ENCODE measurements around the gene RNF144A. TPM values are rescaled to one million over a fixed set of nuclear protein-coding genes. Genes with fewer than 3 reads are reported as not detected.

Gene RNF144A
- total RNA-seq, 4 donors from 2014 or later, result 27.3 to 47.3 (median 37.4) TPM

GRCh38 chr2:6944555-6944954, 27.3 kb downstream of the RNF144A start:
- no peak for TF ChIP-seq CTCF (IDR thresholded peaks at IDR 0.05)
- no peak for TF ChIP-seq POLR2A (IDR thresholded peaks at IDR 0.05)
- TF ChIP-seq EP300 (IDR thresholded peaks at IDR 0.05), result peak in 1 of 2 donors; percentile 39
- Histone ChIP-seq H3K36me3 (peaks cover 0 to 23% (median 0%) of the 10 kb centered on the region in 3 donors), H3K4me3 (no peak overlapping the region), H3K27me3 (no peaks in the 10 kb centered on the region), H3K27ac (peak overlapping the region; percentile 29 to 84 (median 75)), H3K4me1 (peaks cover 0 to 40% (median 14%) of the 10 kb centered on the region in 4 donors), H3K9me3 (no peaks in the 10 kb centered on the region)
- peak; percentile 52 to 61 for DNase-seq (ENCODE audit: low spot score in 2 of 2)
- WGBS, 2 donors, result 39 to 50% methylated on average over 5 of the region's 5 CpGs

- H3K4me3 ChIP-seq, result no peak overlapping the region
- no peak for DNase-seq (ENCODE audit: low spot score in 2 of 2)
- H3K27me3 ChIP-seq, result no peaks in the 10 kb centered on the region
- TF ChIP-seq POLR2A (IDR thresholded peaks at IDR 0.05) (no peak), EP300 (IDR thresholded peaks at IDR 0.05) (no peak)
- H3K9me3 ChIP-seq, result no peaks in the 10 kb centered on the region
- H3K27ac ChIP-seq, result peak overlapping the region; percentile 29 to 84 (median 70)
- peaks cover 0 to 40% (median 14%) of the 10 kb centered on the region in 4 donors for H3K4me1 ChIP-seq
- 42 to 54% methylated on average over 9 of the region's 9 CpGs for WGBS, 2 donors
- peaks cover 0 to 23% (median 0%) of the 10 kb centered on the region in 3 donors for H3K36me3 ChIP-seq
Measured at GRCh38 chr2:6945087-6945813, 28.0 kb downstream of the RNF144A start.

- H3K27ac ChIP-seq, result peak overlapping the region; percentile 29 to 84 (median 70)
- no peak for TF ChIP-seq POLR2A (IDR thresholded peaks at IDR 0.05)
- no peak for TF ChIP-seq CTCF (IDR thresholded peaks at IDR 0.05)
- no peak for TF ChIP-seq EP300 (IDR thresholded peaks at IDR 0.05)
- H3K4me1 ChIP-seq, result peaks cover 0 to 40% (median 14%) of the 10 kb centered on the region in 4 donors
- H3K4me3 ChIP-seq, result no peak overlapping the region
- DNase-seq (ENCODE audit: low spot score in 2 of 2), result no peak
- no peaks in the 10 kb centered on the region for H3K9me3 ChIP-seq
- peaks cover 0 to 23% (median 0%) of the 10 kb centered on the region in 3 donors for H3K36me3 ChIP-seq
- H3K27me3 ChIP-seq, result no peaks in the 10 kb centered on the region
Measured at GRCh38 chr2:6945821-6946220, 28.6 kb downstream of the RNF144A start.

GRCh38 chr2:6946722-6947121, 29.5 kb downstream of the RNF144A start:
- Histone ChIP-seq H3K27ac (peak overlapping the region in 2 of 4 donors; percentile 14 to 84), H3K4me1 (peaks cover 0 to 40% (median 14%) of the 10 kb centered on the region in 4 donors), H3K27me3 (no peaks in the 10 kb centered on the region), H3K4me3 (no peak overlapping the region), H3K36me3 (peaks cover 0 to 18% (median 0%) of the 10 kb centered on the region in 3 donors), H3K9me3 (no peaks in the 10 kb centered on the region)
- 63 to 67% methylated on average over 2 of the region's 2 CpGs for WGBS, 2 donors
- DNase-seq (ENCODE audit: low spot score in 2 of 2), result no peak
- TF ChIP-seq EP300 (IDR thresholded peaks at IDR 0.05), result no peak
- no peak for TF ChIP-seq POLR2A (IDR thresholded peaks at IDR 0.05)
- no peak for TF ChIP-seq CTCF (IDR thresholded peaks at IDR 0.05)

- peak overlapping the region in 2 of 4 donors; percentile 11 to 47 for H3K27ac ChIP-seq
- DNase-seq (ENCODE audit: low spot score in 2 of 2), result no peak
- TF ChIP-seq POLR2A (IDR thresholded peaks at IDR 0.05) (no peak), EP300 (IDR thresholded peaks at IDR 0.05) (no peak), CTCF (IDR thresholded peaks at IDR 0.05) (no peak)
Measured at GRCh38 chr2:6947929-6948676, 30.9 kb downstream of the RNF144A start.

More at GRCh38 chr2:6947929-6948676, 30.9 kb downstream of the RNF144A start:
- H3K4me1 ChIP-seq, result peaks cover 0 to 39% (median 14%) of the 10 kb centered on the region in 4 donors
- no peak overlapping the region for H3K4me3 ChIP-seq
- no peaks in the 10 kb centered on the region for H3K9me3 ChIP-seq
- H3K36me3 ChIP-seq, result peaks cover 0 to 6% (median 0%) of the 10 kb centered on the region in 3 donors
- 80 to 87% methylated on average over 6 of the region's 6 CpGs for WGBS, 2 donors
- H3K27me3 ChIP-seq, result no peaks in the 10 kb centered on the region

Data from tibial nerve (tissue), 4 donors.